RWPE2 (cell line): ENCODE data around the gene LMX1B.

Experiments
- ATAC-seq: fragments of 200-7000 bp; cut with Tn5 transposase; 3 replicates; pipeline ENCODE4 v1.9.1; 2021; ENCODE audit warnings: low read depth
- DNase-seq: peaks from one replicate; pipeline ENCODE4 v3.0.0-alpha.2; 2020; ENCODE audit warnings: low spot score
- H3K27ac ChIP-seq: fragments of 450-650 bp; 2 replicates; pipeline ENCODE4 v1.5.1; 2017; ENCODE audit warnings: mild to moderate bottlenecking; ENCODE audit not compliant: poor library complexity, severe bottlenecking
- H3K27me3 ChIP-seq: fragments of 250-450 bp; sonication (Bioruptor Pico); 2 replicates; pipeline ENCODE4 v1.5.1; 2021; ENCODE audit warnings: mild to moderate bottlenecking, moderate library complexity; ENCODE audit not compliant: insufficient read depth, poor library complexity, severe bottlenecking
- H3K36me3 ChIP-seq: fragments of 250-450 bp; sonication (Bioruptor Pico); 2 replicates; pipeline ENCODE4 v1.5.1; 2020; ENCODE audit warnings: low read depth, mild to moderate bottlenecking, moderate library complexity
- H3K4me1 ChIP-seq: fragments of 250-450 bp; sonication (Bioruptor Pico); 2 replicates; pipeline ENCODE4 v1.5.1; 2021; ENCODE audit warnings: mild to moderate bottlenecking, moderate library complexity; ENCODE audit not compliant: insufficient read depth, poor library complexity, severe bottlenecking
- H3K4me3 ChIP-seq: fragments of 250-450 bp; sonication (Bioruptor Pico); 2 replicates; pipeline ENCODE4 v1.5.1; 2021; ENCODE audit warnings: mild to moderate bottlenecking, moderate library complexity; ENCODE audit not compliant: severe bottlenecking
- H3K9me3 ChIP-seq: fragments of 250-450 bp; sonication (Bioruptor Pico); 2 replicates; pipeline ENCODE4 v1.5.1; 2021; ENCODE audit warnings: mild to moderate bottlenecking, moderate library complexity; ENCODE audit not compliant: severe bottlenecking
- TF ChIP-seq, protein P1 (sequence below): fragments of 450-650 bp; IDR thresholded peaks from one replicate; pipeline ENCODE4 v1.5.1; 2017; ENCODE audit warnings: mild to moderate bottlenecking, moderate library complexity; ENCODE audit not compliant: poor library complexity, severe bottlenecking

Gene LMX1B

GRCh38 chr9:126619361-126620135, 5.8 kb downstream of the LMX1B start:
- H3K9me3 ChIP-seq, result no peaks in the 10 kb centered on the region
- H3K27ac ChIP-seq, result no peak overlapping the region
- H3K4me1 ChIP-seq, result no peaks in the 10 kb centered on the region
- ATAC-seq (no peak), DNase-seq (no peak)
- TF ChIP-seq, protein P1, sequence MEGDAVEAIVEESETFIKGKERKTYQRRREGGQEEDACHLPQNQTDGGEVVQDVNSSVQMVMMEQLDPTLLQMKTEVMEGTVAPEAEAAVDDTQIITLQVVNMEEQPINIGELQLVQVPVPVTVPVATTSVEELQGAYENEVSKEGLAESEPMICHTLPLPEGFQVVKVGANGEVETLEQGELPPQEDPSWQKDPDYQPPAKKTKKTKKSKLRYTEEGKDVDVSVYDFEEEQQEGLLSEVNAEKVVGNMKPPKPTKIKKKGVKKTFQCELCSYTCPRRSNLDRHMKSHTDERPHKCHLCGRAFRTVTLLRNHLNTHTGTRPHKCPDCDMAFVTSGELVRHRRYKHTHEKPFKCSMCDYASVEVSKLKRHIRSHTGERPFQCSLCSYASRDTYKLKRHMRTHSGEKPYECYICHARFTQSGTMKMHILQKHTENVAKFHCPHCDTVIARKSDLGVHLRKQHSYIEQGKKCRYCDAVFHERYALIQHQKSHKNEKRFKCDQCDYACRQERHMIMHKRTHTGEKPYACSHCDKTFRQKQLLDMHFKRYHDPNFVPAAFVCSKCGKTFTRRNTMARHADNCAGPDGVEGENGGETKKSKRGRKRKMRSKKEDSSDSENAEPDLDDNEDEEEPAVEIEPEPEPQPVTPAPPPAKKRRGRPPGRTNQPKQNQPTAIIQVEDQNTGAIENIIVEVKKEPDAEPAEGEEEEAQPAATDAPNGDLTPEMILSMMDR, result no peak
- H3K4me3 ChIP-seq, result no peak overlapping the region
- no peaks in the 10 kb centered on the region for H3K36me3 ChIP-seq
- peaks cover 86% of the 10 kb centered on the region for H3K27me3 ChIP-seq

- ATAC-seq, result no peak
- H3K4me1 ChIP-seq, result no peaks in the 10 kb centered on the region
- H3K36me3 ChIP-seq, result no peaks in the 10 kb centered on the region
- no peak overlapping the region for H3K27ac ChIP-seq
- no peak overlapping the region for H3K4me3 ChIP-seq
- H3K9me3 ChIP-seq, result no peaks in the 10 kb centered on the region
- DNase-seq, result no peak
- H3K27me3 ChIP-seq, result peaks cover 88% of the 10 kb centered on the region
- TF ChIP-seq, protein P1, result no peak
Observed at GRCh38 chr9:126620478-126620877, 6.8 kb downstream of the LMX1B start.

GRCh38 chr9:126621061-126621918, 7.6 kb downstream of the LMX1B start:
- Histone ChIP-seq H3K4me3 (no peak overlapping the region), H3K4me1 (no peaks in the 10 kb centered on the region), H3K27ac (no peak overlapping the region), H3K36me3 (no peaks in the 10 kb centered on the region), H3K27me3 (peaks cover 88% of the 10 kb centered on the region), H3K9me3 (no peaks in the 10 kb centered on the region)
- no peak for ATAC-seq
- TF ChIP-seq, protein P1, result no peak
- DNase-seq, result no peak

DNA sequence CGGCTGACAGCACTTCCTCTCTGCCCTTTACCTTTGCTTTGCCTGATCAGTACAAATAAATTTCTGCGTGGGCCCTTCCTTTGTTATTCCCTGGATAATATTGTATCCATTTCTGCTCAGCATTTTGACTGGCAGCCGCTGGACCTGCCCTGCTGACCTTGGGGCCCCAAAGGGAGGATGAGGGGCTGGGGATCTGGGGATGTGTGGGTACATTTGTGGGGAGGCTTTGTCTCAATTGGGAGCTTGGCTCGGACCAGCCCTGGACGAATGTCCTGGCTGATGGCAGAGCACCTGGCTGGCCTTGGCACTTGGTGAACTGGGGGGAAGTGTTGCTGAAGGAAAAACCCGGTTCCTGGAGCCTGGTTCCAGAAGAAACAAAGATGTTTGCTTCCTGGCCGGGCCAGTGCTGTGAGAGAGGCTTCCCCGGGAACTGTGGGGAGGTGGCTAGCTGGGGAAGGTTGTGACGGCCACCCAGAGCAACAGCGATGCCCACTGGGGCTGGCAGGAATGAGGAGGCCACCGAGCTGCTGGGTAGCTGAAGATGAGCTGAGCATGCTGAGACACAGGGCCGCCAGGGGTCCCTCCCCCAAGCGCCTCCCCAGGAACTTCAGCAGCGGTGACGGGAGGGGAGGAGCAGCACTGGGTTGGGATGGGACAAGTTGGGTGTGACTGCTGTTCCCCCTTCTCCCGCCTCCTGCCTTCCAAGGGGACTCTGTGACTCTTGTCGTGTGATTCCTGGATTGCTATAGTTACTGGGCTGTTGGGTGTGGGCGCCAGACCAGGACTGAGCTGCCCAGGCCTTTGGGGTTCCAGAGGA, 8.4 kb downstream of the LMX1B start:
- Histone ChIP-seq H3K4me3 (no peak overlapping the region), H3K36me3 (no peaks in the 10 kb centered on the region), H3K4me1 (no peaks in the 10 kb centered on the region), H3K27ac (no peak overlapping the region), H3K27me3 (peaks cover 88% of the 10 kb centered on the region), H3K9me3 (no peaks in the 10 kb centered on the region)
- ATAC-seq, result no peak
- TF ChIP-seq, protein P1, result no peak
- no peak for DNase-seq
